Keratinocyte (primary cell): ENCODE data around the gene MAPKBP1. TPM values are rescaled to one million over a fixed set of nuclear protein-coding genes. Genes with fewer than 3 reads are reported as not detected.

Experiments used
- DNase-seq: peaks from one replicate; pipeline ENCODE4 v3.0.0-alpha.2; 2011; ENCODE audit warnings: low read depth, missing footprints, low spot score
- FAIRE-seq: peaks from 2 replicates; lab custom pipeline; 2011; peaks lifted over from hg19 to GRCh38; lab: Jason Lieb, UNC
- H2AFZ ChIP-seq: 2 replicates; pipeline ENCODE4 v1.6.0; 2012; ENCODE audit warnings: low read length, control low read depth, inconsistent platforms; ENCODE audit not compliant: control insufficient read depth
- H3K27ac ChIP-seq: 2 replicates; pipeline ENCODE4 v1.5.1; 2011; ENCODE audit warnings: low read length; ENCODE audit not compliant: control insufficient read depth, insufficient read depth
- H3K27me3 ChIP-seq: 3 replicates; pipeline ENCODE4 v1.6.0; 2011; ENCODE audit warnings: low read length; ENCODE audit not compliant: control insufficient read depth, insufficient read depth; ENCODE audit errors: extremely low read depth
- H3K36me3 ChIP-seq, 2 experiments: 2 replicates in 1 of 2; 3 replicates in 1 of 2; pipeline ENCODE4 v1.5.1; 2011; ENCODE audit warnings: low read length in 2 of 2, mild to moderate bottlenecking in 1 of 2; ENCODE audit not compliant: control insufficient read depth in 2 of 2, insufficient read depth in 2 of 2; ENCODE audit errors: extremely low read depth in 1 of 2
- H3K4me1 ChIP-seq: 3 replicates; pipeline ENCODE4 v1.5.1; 2011; ENCODE audit warnings: low read length; ENCODE audit not compliant: control insufficient read depth, insufficient read depth; ENCODE audit errors: extremely low read depth
- H3K4me2 ChIP-seq: 3 replicates; pipeline ENCODE4 v1.6.0; 2011; ENCODE audit warnings: low read depth, low read length; ENCODE audit not compliant: control insufficient read depth, insufficient read depth; ENCODE audit errors: extremely low read depth
- H3K4me3 ChIP-seq, 3 experiments: fragments of 200-600 bp in 1 of 3; sonication (generic) in 1 of 3; 2 replicates in 2 of 3; 3 replicates in 1 of 3; pipeline ENCODE4 v1.5.1; 2011 to 2016; ENCODE audit warnings: low read length in 3 of 3, mild to moderate bottlenecking in 3 of 3, control low read depth in 2 of 3, inconsistent platforms in 1 of 3, low read depth in 1 of 3, mixed read lengths in 1 of 3, mixed run types in 1 of 3, moderate library complexity in 1 of 3; ENCODE audit not compliant: control insufficient read depth in 2 of 3, insufficient read depth in 2 of 3; ENCODE audit errors: extremely low read depth in 1 of 3
- H3K79me2 ChIP-seq: 2 replicates; pipeline ENCODE4 v1.6.0; 2012; ENCODE audit warnings: low read length; ENCODE audit not compliant: control insufficient read depth, insufficient read depth
- H3K9ac ChIP-seq: 3 replicates; pipeline ENCODE4 v1.6.0; 2011; ENCODE audit warnings: low read length; ENCODE audit not compliant: control insufficient read depth, insufficient read depth; ENCODE audit errors: extremely low read depth
- H3K9me1 ChIP-seq: 3 replicates; pipeline ENCODE4 v1.6.0; 2011; ENCODE audit warnings: low read length; ENCODE audit not compliant: control insufficient read depth, insufficient read depth; ENCODE audit errors: extremely low read depth
- H3K9me3 ChIP-seq: 2 replicates; pipeline ENCODE4 v1.5.1; 2012; ENCODE audit warnings: low read depth, low read length; ENCODE audit not compliant: control insufficient read depth
- H4K20me1 ChIP-seq: 3 replicates; pipeline ENCODE4 v1.6.0; 2011; ENCODE audit warnings: low read length; ENCODE audit not compliant: control insufficient read depth, insufficient read depth; ENCODE audit errors: extremely low read depth
- EZH2 ChIP-seq: IDR thresholded peaks from one replicate; pipeline ENCODE4 v1.6.1; 2012; ENCODE audit warnings: inconsistent platforms, mild to moderate bottlenecking, low read length, moderate library complexity
- dilution Hi-C: fragments of 300-500 bp; cut with MboI; formaldehyde crosslinking; loops from one replicate; pipeline ENCODE4 v1.7.0; 2020; ENCODE audit warnings: low sequenced_read_pairs; ENCODE audit not compliant: extremely low pct_ligation_motif_present
- polyA plus RNA-seq, 5 experiments: library from polyadenylated mRNA; depleted of rRNA in 3 of 5; stranded (reverse) in 3 of 5; stranded (forward) in 1 of 5; unstranded in 1 of 5; fragments of >200 nt; gene quantifications; 1 replicate in 1 of 5; 2 replicates in 3 of 5; 3 replicates in 1 of 5; pipeline versions ENCODE4 v1.2.1 to v1.2.3, GENCODE V29; 2011 to 2012; ENCODE audit warnings: missing spikeins in 2 of 5, low read depth in 1 of 5, low replicate concordance in 1 of 5
- small RNA-seq, 3 experiments: library from RNA; depleted of rRNA; stranded (forward); fragments of <200 nt; gene quantifications; one replicate each; pipeline ENCODE3, GENCODE V24; 2012; ENCODE audit warnings: low read depth in 3 of 3, low replicate concordance in 1 of 3; ENCODE audit not compliant: insufficient read length in 3 of 3
- TF ChIP-seq, protein P1 (sequence below), 3 experiments: IDR thresholded peaks in 1 of 3; conservative IDR thresholded peaks in 1 of 3; optimal IDR thresholded peaks in 1 of 3; 2 replicates in 2 of 3; 3 replicates in 1 of 3; pipeline versions ENCODE3 to v1.5.1; 2011; ENCODE audit warnings: low read length in 3 of 3, mild to moderate bottlenecking in 3 of 3, moderate library complexity in 2 of 3, control low read depth in 1 of 3, inconsistent platforms in 1 of 3; ENCODE audit not compliant: insufficient read depth in 2 of 3; ENCODE audit errors: extremely low read depth in 1 of 3

Gene MAPKBP1
- polyA plus RNA-seq, 1 donor (not counting 4 experiments of a cell fraction or from before 2014, with no cell fraction given): 18.3 TPM

GRCh38 chr15:41876689-41877088 is 102.4 kb downstream of the MAPKBP1 start:
- FAIRE-seq: no peak
- Histone ChIP-seq H2AFZ (no peak overlapping the region), H3K27me3 (peaks cover 21% of the 10 kb centered on the region), H3K36me3 (no peaks in the 10 kb centered on the region), H3K4me3 (no peak overlapping the region), H4K20me1 (no peaks in the 10 kb centered on the region), H3K9ac (no peak overlapping the region), H3K4me2 (no peak overlapping the region), H3K9me1 (no peaks in the 10 kb centered on the region), H3K4me1 (peaks cover 5% of the 10 kb centered on the region), H3K9me3 (no peaks in the 10 kb centered on the region), H3K79me2 (no peaks in the 10 kb centered on the region), H3K27ac (no peak overlapping the region)
- TF ChIP-seq, protein P1, sequence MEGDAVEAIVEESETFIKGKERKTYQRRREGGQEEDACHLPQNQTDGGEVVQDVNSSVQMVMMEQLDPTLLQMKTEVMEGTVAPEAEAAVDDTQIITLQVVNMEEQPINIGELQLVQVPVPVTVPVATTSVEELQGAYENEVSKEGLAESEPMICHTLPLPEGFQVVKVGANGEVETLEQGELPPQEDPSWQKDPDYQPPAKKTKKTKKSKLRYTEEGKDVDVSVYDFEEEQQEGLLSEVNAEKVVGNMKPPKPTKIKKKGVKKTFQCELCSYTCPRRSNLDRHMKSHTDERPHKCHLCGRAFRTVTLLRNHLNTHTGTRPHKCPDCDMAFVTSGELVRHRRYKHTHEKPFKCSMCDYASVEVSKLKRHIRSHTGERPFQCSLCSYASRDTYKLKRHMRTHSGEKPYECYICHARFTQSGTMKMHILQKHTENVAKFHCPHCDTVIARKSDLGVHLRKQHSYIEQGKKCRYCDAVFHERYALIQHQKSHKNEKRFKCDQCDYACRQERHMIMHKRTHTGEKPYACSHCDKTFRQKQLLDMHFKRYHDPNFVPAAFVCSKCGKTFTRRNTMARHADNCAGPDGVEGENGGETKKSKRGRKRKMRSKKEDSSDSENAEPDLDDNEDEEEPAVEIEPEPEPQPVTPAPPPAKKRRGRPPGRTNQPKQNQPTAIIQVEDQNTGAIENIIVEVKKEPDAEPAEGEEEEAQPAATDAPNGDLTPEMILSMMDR (optimal IDR thresholded peaks at IDR 0.05 in 1 of 3, IDR thresholded peaks at IDR 0.05 in 1 of 3, conservative IDR thresholded peaks at IDR 0.05 in 1 of 3; ENCODE audit: extremely low read depth in 1 of 3, insufficient read depth in 2 of 3, low read length in 3 of 3): no peak
- TF ChIP-seq EZH2: no peak
- no peak for DNase-seq
- dilution Hi-C loops: no loop called here

Small RNA genes lying within 50 kb of the gene (small RNA-seq; reads per million reads assigned to genes)
- gene JMJD7-PLA2G4B (0 reads per million in 3 experiments), gene MIR4310 (0 reads per million in 3 experiments), gene RNA5SP393 (0 reads per million in 3 experiments)

Other genes starting within 250 kb of the MAPKBP1 start
- gene RPAP1, start 230.2 kb upstream of the MAPKBP1 start, polyA plus RNA-seq: 5.9 to 12.6 TPM (median 11.6 TPM) in 3 replicates
- 7.1 to 13.5 TPM (median 9.0 TPM) in 3 replicates for gene TYRO3, start 215.3 kb upstream of the MAPKBP1 start, polyA plus RNA-seq
- gene MGA, start 114.1 kb upstream of the MAPKBP1 start, polyA plus RNA-seq: 4.3 to 6.3 TPM (median 5.4 TPM) in 3 replicates
- 7.8 to 8.2 TPM (median 7.8 TPM) in 3 replicates for gene JMJD7, start 53.6 kb downstream of the MAPKBP1 start, polyA plus RNA-seq
- 3.9 to 9.8 TPM (median 8.6 TPM) in 3 replicates for gene PLA2G4B, start 64.4 kb downstream of the MAPKBP1 start, polyA plus RNA-seq
- gene SPTBN5, start 119.6 kb downstream of the MAPKBP1 start, polyA plus RNA-seq: 0.61 to 1.1 TPM (median 0.66 TPM) in 3 replicates
- gene EHD4, start 198.1 kb downstream of the MAPKBP1 start, polyA plus RNA-seq: 29.5 to 49.7 TPM (median 31.5 TPM) in 3 replicates
- gene PLA2G4E, start 246.6 kb downstream of the MAPKBP1 start, polyA plus RNA-seq: 1.1 to 6.7 TPM (median 3.5 TPM) in 3 replicates